RKO (cell line): ENCODE data around the gene GPR180.

Source experiments
- DNase-seq: peaks from one replicate; pipeline ENCODE4 v3.0.0-alpha.2; 2016; ENCODE audit warnings: low spot score

GPR180 gene

GRCh38 chr13:94601446-94602431, at the start of gene GPR180:
TSS of gene GPR180 (plus strand) at chr13:94601857. CDS start at chr13:94601928, 71 bp downstream.
- DNase-seq, result peak; percentile 99

GRCh38 chr13:94552095-94552494, 49.6 kb upstream of the GPR180 start:
- DNase-seq, result no peak

- no peak for DNase-seq
Observed at GRCh38 chr13:94553766-94554165, 47.9 kb upstream of the GPR180 start.

- no peak for DNase-seq
Observed at GRCh38 chr13:94556041-94556440, 45.6 kb upstream of the GPR180 start.

DNA sequence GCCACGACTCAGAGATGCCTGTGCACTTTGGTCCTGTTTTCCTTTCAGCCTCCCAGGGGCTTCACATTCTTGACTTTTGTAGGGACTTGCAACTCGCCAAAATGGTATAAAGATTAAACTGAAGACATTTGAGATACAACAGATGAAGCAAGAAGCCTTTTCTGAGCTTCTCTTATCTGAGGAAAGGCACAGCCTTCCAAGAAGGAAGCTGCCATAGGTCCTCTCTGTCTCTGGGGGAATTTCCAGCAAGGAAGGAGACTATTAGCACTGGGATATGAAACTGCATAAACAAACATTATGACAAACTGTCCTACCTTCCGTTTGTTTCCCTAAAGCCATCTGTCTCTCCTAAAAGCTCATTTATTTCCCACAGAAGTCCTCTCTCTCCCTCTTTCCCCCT, 45.0 kb upstream of the GPR180 start:
- DNase-seq, result no peak

GRCh38 chr13:94557684-94558235, 43.9 kb upstream of the GPR180 start:
- no peak for DNase-seq

- DNase-seq, result no peak
Observed at GRCh38 chr13:94558716-94559115, 42.9 kb upstream of the GPR180 start.

DNA sequence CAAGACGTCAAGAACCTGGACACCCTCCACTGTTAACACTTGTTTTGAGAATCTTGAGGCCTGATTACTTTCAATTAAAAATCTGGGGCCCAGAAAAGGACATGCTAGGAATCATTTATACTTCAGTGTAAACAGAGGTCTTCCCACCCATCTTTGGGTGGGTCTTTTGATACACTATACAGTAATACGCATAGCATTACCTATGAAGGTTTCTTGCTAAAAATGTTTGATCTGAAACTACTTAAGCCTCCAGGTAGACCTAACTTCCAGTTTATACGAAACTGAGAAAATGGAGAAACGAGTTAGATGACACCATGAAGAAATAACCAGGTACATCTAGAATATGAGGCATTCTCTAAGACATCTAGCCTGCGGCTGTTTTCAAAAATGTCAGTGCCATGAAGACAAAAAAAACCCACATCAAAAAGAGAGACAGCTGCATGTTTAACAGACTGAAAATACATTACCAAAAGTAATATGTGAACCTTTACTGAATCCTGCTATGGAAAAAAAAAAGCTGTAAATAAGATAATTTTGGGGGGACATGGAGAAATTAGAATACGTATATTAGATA, 42.3 kb upstream of the GPR180 start:
- no peak for DNase-seq

GRCh38 chr13:94560116-94560515, 41.5 kb upstream of the GPR180 start:
- DNase-seq, result no peak

DNA sequence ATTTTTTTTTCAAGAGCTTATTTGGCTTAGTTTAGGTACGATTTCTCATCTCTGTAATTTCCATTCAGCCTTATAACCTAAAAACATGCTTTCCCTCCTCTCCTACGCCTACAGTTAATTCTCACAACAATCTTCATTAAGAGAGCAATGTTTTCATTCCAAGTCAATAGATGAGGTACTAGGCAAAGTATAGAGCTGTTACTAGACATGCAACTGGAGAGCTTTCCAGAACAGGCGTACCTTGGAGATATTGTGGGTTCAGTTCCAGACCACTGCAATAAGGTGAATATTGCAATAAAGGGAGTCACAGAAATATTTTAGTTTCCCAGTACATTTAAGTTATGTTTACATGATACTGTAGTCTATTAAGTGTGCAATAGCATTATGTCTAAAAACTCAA, 40.5 kb upstream of the GPR180 start:
- DNase-seq, result no peak

- no peak for DNase-seq
Observed at GRCh38 chr13:94567581-94567980, 34.1 kb upstream of the GPR180 start.

GRCh38 chr13:94568443-94568842, 33.2 kb upstream of the GPR180 start:
- DNase-seq, result no peak

DNA sequence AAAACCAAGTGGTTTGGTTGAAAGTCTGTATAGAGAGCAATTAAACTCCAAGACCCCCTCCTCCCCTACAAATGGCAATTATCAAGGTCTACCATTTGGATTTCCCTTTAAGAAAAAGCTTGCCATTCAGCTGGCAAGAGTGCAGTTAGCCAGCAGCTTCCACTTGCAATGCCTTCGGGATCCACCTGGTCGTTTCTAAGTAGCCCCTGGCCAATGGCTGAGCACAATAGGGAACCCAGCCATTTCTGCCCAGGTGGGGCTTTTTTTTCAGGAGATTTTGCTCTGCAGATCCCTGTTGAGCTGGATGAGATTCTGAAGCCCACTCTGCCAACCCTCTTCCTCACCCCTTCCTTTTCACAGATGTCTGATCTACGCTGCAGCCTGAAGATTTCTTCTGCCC, 32.0 kb upstream of the GPR180 start:
- no peak for DNase-seq

GRCh38 chr13:94579063-94579462, 22.6 kb upstream of the GPR180 start:
- no peak for DNase-seq

DNA sequence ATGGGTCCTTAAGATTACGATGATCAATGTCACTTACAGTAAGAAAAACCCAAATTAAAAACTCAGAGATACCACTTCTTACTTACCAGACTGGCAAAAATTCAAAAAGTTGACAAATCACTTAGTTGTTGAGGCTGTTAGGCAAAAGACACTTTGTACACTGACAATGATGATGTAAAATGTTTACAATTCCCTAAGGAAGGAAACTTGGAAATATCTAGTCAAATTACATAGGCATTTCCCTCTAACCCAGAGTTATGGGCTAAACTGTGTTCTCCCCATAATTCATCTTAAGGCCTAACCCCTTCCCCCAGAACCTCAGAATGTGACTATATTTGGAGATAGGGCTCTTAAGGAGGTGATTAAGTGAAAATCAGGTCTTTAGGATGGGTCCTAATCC, 17.7 kb upstream of the GPR180 start:
- no peak for DNase-seq

DNA sequence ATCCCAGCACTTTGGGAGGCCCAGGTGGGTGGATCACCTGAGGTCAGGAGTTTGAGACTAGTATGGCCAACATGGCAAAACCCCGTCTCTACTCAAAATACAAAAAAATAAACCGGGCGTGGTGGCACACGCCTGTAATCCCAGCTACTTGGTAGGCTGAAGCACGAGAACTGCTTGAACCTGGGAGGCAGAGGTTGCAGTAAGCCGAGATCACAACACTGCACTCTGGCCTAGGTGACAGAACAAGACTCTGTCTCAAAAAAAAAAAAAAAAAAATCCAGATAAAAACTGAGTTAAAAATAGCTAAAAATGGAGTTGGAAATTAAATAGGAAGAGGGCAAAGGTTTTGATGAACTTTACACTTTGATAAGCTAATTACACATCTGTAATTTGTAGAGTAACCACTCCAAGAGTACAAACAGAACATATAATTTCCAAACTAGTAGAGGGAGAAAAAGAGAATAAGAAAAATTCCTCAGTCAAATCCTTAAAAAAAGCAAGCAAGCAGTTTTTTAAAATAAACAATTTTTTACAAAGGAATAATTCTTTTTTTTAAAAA, 16.0 kb upstream of the GPR180 start:
- no peak for DNase-seq

DNA sequence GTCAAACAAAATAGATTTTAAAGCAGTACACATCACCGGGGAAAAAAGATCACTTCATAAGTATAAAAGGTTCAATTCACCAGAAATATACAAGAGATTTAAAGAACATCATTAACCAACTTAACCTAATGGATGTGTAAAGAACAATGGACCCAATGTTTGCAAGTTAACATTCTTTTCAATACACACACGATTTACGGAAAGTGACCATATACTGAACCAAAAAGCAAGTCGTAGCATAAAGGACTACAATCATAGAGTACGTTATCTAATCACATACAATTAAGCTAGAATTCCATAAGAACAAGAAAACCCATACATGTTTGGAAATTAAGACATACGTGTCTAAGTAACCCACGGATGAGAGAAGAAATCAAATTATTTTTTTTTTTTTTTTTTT, 15.3 kb upstream of the GPR180 start:
- no peak for DNase-seq

GRCh38 chr13:94588541-94588940, 13.1 kb upstream of the GPR180 start:
- no peak for DNase-seq

DNA sequence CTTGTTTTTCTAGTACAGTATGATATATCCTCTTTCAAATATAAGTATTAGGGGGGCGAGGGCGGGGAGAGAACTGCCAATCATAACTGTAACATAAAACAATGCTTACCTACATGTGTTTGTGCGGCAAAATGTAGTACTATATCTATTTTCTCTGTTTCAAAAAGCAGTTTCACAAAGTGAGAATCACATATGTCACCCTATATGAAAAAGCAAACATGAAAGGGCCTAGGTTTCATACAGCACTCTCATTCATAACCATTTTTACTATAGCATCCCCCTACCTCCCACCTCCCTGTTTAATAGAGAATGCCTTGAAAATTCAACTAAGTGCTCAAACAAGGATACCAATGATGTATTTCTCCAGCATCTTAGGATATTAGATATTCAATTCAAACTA, 10.9 kb upstream of the GPR180 start:
- DNase-seq, result no peak

- DNase-seq, result peak; percentile 59
Observed at GRCh38 chr13:94595001-94595949, 6.4 kb upstream of the GPR180 start.

DNA sequence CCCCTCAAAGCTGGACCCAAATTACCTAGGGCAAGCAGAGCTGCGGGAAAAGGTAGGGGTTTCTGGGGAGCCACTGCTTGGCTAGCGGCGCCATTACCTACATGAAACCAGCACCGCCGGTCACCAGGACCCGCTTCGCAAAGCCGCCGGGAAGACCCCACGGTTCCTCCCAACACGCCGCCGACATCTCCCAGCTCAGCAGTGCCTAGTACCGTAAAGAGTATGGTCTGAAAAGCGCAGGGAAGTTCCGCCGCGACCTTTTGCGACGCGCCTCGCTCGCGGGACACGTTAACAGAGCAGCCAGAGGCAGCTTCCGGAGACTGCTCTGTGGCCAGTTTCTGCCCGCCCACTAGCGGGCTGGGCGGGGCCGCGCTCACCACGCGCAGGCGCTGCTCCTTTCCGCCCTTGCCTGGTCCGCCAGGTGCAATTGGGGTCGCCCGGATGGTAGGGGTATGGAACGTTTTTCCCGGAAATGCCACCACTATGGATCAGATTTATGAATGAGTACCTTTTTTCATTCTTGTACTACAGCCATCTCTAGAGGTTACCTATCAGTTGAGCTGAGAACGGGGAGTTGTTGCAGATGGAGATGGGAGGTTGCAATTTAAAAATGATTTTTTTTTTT, 5.6 kb upstream of the GPR180 start, which contains the start of gene TGDS:
Gene TGDS (minus strand): TSS at position 203 of the 625 bp plus-strand sequence. CDS start 16 bp downstream, at position 187.
- DNase-seq, result peak; percentile 95
